COLO829 (cell line): ENCODE results near the gene THUMPD1.
A peak's percentile ranks its signal among the peaks of the same experiment; 100 is the strongest.
"Not testable (repeated sequence)": the region's sequence is repeated elsewhere in the genome, so short reads cannot be mapped to it uniquely, and the experiment has no call there.

Source experiments
- DNase-seq: peaks from one replicate; pipeline ENCODE4 v3.0.0; 2012; ENCODE audit warnings: low spot score

THUMPD1 gene, protein sequence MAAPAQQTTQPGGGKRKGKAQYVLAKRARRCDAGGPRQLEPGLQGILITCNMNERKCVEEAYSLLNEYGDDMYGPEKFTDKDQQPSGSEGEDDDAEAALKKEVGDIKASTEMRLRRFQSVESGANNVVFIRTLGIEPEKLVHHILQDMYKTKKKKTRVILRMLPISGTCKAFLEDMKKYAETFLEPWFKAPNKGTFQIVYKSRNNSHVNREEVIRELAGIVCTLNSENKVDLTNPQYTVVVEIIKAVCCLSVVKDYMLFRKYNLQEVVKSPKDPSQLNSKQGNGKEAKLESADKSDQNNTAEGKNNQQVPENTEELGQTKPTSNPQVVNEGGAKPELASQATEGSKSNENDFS

DNA sequence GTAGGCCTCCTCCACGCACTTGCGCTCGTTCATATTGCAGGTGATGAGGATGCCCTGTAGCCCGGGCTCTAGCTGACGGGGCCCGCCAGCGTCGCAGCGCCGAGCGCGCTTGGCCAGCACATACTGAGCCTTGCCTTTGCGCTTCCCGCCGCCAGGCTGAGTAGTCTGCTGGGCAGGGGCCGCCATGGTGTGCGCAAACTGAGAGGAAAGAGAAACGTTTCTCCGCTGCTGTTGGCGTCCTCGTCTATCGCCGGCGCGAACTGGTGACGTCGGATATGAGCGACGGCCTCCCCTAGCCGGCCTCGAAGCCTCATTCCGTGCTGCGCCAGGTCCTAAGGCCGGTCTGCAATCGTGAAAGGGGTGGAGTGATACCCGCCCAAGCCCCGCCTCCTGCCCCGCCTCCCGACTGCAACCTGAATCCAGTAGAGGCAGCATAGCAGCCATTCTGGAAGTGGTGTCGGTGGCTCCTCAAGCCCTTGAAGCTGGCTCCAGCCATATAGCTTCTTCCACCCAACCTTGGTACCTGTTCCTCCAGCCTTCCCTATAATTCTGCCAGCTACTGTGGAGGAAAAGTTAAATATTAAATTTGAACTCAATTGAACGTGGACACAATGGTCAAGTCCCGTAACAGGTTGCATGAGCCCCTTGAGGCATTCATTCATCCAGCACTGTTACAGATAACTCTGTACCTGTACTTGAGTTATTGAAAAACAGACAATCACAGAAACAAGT is at the start of gene THUMPD1:
Gene THUMPD1 (minus strand): TSS at position 265 of the 732 bp plus-strand sequence. CDS start 79 bp downstream, at position 186.
- DNase-seq: peak; percentile 98

DNA sequence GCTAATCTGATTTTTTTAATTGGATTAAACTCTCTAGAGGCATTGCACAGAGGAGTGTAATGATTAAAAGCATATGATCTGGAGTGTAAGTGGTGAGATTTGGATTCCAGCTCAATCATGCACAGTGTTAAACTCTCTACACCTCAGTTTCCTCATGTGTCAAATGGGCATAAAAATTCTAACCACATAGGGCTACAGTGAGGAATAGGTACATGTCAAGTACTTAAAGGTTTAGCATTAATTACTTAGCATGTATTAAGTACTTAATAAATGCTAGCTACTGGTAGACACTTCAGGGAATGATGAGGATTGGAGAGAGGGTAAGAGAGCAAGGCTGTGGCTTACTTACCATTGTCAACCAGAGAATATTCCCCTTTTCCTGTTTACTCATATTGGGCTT is 47.5 kb upstream of the THUMPD1 start:
- no peak for DNase-seq

DNA sequence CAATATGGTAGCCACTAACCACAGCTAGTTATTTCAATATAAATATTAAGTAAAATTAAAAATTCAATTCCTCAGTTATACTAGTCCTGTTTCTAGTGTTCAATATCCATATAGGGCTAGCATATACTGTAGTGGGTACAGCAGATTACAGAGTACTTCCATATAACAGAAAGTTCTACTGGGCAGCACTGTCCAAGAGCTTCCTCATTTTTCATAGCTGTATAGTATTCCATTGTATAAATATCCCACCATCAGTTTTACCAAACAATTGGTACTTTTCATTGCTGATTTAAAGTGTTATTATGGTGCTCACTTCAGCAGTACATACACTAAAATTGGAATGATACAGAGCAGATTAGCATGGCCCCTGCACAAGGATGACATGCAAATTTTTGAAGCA is 42.6 kb upstream of the THUMPD1 start:
- no peak for DNase-seq

DNA sequence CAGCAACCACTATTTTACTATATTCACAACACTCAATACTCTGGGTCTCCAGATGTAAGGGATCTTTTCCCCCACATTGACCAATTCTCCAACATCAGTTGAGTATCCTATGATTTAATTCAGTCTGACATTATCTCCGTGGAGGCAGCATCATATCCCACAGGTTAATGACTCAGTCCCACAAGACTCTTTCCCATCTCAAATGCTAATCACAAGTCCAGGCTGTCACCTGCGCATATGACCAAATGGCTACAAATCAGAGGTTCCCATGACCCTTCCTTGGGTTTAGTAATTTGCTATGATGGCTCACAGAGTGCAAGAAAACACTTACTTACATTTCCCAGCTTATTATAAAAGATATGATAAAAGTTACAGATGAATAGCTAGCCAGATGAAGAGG is 40.9 kb upstream of the THUMPD1 start:
- no peak for DNase-seq

DNA sequence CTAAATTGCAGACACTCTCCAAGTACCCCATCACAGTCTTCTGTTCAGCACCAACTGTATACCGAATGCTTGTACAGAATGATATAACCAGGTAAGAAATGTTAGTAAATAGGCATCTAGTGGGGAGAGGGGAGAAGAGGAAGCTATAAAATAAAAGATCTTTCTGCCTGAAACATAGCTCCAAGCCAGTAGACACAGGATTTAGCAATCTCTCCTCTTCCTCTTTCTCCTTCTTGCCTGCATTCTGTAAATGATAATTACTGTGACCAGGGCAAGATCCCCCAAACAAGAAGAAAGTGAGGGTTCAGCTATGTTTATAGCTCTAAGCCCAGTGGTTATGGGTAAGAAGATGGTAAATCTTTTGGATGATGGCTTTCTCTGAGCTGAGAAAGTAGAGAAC is 40.1 kb upstream of the THUMPD1 start:
- DNase-seq: no peak

DNA sequence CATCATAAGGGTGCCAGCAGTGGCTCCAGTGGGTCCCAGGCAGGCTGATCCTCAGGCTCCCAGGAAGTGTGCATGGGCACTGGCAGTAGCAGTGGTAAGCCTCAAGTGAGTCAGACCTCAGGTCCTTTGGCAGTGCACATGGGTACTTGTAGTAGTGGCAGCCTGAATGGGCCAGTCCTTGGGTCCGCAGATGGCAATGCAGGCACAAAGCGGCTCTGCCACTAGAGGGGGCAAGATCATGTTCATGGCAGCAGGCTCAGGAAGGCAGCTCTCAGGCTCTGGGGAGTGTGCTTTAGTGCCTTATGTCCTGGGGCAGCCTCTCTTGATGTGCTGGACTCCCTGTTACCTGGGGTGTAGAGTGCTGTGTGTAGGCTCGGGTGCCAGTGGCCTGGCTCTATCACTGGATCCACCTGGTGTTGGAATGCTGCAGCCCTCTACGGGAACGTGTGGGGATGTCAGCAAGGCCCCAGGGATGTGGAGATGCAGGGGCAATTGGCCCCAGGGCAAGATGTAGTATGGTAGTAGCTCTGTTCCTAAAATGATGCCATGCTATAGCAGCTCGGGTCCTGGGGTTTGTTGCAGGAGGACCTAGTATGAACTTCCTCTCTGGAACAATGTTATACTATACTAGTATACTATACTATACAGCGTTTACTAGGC is 33.2 kb upstream of the THUMPD1 start:
- DNase-seq: peak; percentile 68

DNA sequence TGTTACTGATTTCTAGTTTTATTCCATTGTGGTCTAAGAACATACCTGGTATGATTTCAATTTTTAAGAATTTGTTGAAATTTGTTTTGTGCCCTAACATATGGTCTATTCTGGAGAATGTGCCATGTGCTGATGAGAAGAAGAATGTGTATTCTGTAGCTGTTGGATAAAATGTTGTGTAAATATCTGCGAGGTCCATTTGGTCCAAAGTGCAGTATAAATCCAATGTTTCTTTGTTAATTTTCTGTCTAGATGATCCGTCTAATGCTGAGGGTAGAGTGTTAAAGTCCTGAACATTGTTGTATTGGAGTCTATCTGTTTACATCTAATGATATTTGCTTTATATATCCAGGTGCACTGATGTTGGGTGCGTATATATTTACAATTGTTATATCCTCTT is 32.1 kb upstream of the THUMPD1 start:
- DNase-seq: no peak

DNA sequence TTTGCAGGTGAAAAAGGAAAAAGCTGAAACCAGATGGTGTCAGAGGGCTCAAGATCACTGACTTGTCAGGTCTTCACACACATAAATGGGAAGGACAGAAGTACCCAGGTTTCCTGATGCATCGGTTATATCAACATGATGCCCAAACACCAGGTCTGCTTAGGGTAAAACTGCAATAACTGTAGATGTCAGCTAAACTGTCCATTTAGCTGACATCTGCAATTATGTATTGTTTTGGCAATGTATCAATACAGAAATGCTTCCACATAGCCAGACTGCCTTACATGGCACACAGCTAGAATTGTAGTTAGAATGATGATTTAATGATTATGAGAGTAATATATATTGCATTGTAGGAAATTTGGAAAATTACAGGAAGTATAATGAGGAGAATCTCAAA is 27.2 kb upstream of the THUMPD1 start:
- DNase-seq: no peak

DNA sequence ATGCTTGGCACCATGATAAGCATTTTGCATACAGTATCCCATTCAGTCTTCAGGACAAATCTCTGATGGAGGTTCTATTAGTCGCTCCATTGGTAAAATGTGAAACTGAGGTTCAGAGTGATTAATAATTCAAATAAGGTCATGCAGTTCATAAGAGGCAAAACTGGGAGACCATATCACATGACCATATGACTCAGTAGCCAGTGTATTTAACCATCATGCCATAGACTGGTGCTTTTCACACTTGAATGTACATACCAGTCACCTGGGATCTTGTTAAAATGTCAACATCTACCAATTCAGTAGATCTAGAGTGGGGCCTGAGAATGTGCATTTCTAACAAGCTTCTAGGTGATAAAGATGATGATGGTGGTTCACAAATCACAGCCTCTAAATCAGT is 26.5 kb upstream of the THUMPD1 start:
- DNase-seq: no peak

DNA sequence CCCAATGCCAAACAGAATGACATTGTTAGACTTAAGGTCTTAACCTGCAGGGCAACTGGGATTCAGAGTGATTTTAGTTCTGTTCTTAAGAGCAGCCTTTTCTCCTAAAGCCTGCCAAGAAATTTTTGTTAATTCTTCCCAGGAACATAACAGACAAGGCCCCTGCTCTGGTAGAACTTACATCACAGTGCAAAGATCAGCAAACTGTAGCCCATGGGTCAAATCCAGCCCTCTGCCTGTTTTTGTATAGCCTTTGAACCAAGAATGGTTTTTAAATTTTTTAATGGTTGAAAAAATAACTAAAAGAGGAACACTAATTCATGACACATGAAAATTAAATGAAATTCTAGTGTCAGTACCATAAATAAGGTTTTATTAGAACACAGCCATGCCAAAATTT is 26.0 kb upstream of the THUMPD1 start:
- DNase-seq: no peak

DNA sequence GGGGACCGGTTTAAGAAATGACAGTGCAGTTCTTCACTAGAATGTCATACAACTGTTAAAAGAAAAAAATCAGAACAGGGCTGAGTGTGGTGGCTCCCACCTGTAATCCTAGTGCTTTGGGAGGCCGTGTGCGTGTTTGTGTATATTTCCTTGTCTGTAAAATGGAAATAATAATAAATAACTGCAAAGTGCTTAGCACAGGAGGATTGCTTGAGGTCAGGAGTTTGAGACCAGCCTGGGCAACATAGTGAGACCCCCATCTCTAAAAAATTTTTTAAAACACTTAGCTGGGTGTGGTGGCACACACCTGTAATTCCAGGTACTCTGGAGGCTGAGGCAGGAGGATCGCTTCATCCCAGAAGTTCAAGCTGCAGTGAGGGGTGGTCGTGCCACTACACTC is 24.7 kb upstream of the THUMPD1 start:
- no peak for DNase-seq

DNA sequence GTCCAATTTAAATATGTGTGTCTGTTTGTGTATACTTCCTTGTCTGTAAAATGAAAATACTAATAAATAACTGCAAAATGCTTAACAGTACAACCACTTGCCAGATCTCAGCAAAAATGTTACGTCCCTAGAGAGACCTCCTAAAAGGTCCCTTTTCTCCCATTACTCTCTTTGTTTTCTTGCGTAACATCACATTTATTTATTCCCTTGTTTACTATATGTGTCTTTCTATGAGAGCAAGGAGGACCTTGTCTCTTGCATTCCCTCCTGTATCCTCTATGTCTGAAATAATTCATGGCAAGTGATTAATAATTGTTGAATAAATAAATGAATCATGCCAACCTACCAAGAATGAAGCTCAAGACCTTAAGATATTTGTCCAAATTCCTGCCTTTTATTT is 24.1 kb upstream of the THUMPD1 start:
- DNase-seq: no peak

DNA sequence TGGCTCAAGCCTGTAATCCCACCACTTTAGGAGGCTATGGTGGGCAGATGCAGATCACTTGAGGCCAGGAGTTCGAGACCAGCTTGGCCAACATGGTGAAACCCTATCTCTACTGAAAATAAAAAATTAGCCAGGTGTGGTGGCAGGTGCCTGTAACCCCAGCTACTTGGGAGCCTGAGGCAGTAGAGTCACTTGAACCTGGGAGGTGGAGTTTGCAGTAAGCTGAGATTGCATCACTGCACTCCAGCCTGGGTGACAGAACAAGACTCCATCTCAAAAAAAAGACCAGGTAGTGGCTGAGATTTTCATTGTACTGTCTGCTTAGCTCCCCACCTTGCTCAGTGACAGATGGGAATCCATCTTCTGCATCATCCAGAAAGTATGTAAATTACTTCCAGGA is 22.8 kb upstream of the THUMPD1 start:
- DNase-seq: not testable (repeated sequence)

DNA sequence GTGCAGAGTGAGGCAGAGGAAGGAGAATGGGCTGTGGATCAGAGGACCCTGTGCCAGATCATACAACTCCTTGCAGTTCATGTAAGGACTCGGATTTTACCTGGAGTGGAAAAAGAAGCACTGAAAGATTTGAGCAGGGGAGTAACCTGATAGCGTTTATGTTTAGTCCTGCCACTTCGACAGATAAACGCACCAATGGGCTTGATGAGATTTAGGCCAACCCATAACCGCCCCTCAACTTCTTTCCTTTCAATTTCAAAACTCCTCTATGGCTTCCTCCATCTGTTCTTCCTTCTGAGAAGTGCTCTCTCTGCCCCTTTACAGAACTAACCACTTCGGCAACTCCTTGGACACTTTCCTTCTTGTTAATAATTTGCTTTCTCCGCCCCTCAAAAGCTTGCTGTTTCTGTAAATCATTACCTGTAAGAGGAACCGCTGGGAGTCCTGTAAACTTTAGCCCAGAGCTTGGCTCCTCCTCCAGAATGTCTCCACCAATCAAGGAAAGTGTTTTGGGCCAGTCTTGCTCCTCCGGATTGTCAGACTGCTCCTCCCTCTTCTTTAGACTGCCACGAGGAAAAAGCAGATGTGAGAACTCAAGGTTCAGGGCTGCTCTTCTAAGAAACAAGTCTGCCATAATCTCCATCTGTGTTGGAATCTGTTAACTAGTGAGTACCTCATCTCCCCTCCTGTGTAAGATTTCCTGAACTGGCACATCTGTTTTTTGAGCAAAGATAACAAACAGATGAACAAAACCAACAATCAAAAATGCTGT is 22.0 kb upstream of the THUMPD1 start, which contains the start of gene ACSM3:
Gene ACSM3 (plus strand): TSS at position 554 of the 772 bp plus-strand sequence. CDS start 6,021 bp downstream, outside the sequence.
- DNase-seq: peak; percentile 59

DNA sequence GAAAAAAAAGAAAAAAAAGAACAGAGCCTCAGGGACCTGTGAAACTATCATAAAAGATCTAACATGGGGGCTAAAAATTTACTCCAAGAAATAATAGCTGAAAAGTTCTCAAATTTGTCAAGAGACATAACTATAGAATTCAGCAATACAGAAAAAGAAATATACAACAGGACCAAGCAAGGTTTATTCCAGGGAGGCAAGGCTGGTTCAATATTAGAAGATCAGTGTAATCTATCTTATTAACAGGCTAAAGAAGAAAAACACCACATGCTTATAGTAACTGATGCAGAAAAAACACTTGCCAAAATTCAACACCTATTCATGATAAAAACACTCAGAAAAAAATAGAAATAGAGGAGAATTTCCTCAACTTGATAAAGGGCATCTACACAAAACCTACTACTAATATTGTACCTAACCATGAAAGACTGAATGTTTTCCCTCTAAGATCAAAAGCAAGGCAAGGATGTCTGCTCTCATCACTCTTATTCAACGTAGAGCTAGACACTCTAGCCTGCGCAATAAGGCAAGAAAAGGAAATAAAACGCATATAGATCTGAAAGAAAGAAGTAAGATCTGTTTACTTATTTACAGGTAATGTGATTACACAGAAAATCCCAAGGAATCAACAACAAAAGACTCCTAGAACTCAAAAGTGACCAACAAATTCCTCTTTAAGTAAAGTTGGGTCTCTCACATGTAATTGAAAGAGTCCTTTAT is 20.9 kb upstream of the THUMPD1 start:
- DNase-seq: no peak

DNA sequence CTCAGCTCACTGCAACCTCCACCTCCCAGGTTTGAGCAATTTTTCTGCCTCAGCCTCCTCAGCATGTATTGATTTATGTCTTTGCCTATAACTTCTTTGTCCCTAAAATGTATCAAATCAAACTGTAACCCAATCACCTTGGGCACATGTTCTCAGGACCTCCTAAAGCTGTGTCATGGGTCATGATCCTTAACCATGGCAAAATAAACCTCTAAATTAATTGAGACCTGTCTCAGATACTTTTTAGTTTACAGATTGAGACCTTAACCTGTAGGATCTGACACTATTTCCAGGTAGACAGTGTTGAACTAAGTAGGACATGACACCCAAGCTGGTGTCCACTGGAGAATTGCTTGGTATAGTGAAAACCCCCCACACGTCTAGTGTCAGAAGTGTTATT is 19.6 kb upstream of the THUMPD1 start:
- DNase-seq: no peak

DNA sequence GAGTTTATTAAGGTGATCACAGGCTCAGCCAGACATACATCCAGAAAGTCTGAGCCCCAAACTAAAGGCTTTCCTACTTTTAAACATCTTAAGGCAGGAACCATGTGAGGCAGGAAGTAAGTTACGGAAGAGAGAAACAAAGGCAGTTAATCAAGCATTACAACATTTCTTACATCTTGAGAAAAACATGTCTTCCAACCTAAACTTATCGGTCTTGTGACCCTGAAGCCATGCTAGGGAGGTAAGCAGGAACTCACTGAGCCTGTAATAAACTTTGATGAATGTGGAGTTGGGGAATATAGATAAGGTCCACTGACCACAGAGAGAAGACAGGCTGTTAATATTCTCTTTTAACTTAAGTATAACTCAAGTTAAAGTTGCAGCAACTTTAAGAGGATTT is 18.7 kb upstream of the THUMPD1 start:
- DNase-seq: no peak

DNA sequence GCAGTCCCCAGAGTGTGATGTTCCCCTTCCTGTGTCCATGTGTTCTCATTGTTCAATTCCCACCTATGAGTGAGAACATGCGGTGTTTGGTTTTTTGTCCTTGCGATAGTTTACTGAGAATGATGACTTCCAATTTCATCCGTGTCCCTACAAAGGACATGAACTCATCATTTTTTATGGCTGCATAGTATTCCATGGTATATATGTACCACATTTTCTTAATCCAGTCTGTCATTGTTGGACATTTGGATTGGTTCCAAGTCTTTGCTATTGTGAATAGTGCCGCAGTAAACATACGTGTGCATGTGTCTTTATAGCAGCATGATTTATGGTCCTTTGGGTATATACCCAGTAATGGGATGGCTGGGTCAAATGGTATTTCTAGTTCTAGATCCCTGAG is 14.2 kb upstream of the THUMPD1 start:
- DNase-seq: not testable (repeated sequence)

DNA sequence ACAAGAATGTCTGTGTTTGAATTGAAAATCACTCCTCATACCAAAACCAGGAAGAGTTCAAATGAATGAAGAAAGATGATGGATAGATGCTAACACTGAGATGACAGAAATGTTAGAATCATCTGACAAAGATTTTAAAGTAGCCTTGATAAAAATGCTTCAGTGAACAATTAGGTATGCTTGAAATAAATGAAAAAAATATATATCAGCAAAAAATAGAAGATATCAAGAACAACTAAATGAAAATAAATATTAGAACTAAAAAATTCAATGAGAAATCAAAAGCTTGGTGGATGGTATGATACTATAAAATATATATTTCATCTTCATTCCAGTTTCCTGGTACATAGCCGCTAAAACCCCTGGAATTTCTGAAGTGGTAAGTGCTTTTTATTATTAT is 13.6 kb upstream of the THUMPD1 start:
- no peak for DNase-seq

DNA sequence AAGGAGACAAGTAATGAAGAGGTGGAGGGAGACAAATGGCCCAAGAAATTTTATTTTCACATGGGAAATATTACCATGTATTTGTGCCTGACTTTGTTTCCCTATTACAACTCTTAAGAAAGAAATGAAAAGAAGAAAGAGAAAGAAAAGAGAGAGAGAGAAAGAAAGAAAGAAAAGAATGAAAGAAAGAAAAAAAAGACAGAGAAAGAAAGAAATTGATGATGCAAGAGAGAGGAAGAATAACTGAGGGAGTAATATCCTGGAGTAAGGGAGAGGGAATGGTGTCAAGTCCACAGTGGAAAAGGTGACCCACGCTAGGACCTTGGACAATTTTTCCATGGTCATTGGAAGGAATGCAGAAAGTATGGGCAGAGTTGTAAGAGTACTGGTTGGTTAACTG is 12.1 kb upstream of the THUMPD1 start:
- DNase-seq: no peak

DNA sequence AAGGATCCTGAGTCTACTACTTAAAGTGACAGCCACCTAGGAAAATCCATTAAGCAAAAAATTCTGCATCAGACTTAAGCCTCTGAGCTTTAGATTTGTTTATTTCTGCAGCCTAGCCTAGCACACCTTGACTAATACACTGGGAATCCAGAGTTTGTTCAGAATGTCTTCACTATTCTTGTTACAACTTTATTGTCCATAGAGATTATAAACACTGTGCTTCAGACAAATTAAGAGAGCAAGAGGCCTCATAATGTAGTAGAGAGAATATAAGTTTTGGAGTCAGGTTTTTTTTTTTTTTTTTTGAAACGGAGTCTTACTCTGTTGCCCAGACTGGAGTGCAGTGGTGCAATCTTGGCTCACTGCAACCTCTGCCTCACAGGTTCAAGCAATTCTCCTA is 8.9 kb upstream of the THUMPD1 start:
- DNase-seq: no peak

DNA sequence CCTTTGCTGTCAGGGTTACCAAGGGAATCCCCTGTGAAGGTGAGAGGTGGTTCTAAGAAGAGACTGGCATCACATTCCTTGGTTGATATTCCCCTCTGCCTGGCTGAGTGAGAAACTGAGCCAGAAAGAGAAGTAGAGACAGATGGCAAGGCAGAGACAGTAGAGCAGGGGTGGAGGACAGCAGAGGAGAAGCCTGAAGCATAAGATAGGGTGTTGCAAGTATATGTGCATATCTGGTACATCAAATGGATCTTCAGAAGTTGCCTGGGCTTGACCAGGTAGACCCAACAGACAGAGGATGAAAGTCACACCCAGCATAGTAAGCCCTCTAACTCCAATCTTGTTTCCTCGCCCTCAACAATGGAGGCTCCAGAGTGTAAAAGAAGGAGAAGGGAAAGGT is 7.9 kb upstream of the THUMPD1 start:
- DNase-seq: no peak
